GM18526 (cell line): ENCODE results near the gene CACNA1B.

Experiments
- POLR2A ChIP-seq: IDR thresholded peaks from 3 replicates; pipeline ENCODE4 v1.6.1; 2011; ENCODE audit not compliant: insufficient read length; ENCODE audit errors: extremely low read depth

The CACNA1B gene

GRCh38 chr9:138038244-138038671 is 160.7 kb downstream of the CACNA1B start:
- TF ChIP-seq POLR2A: no peak

GRCh38 chr9:138040446-138041430 is 163.2 kb downstream of the CACNA1B start:
- no peak for TF ChIP-seq POLR2A

GRCh38 chr9:138042146-138042545 is 164.6 kb downstream of the CACNA1B start:
- no peak for TF ChIP-seq POLR2A

- TF ChIP-seq POLR2A: no peak
Observed at GRCh38 chr9:138042640-138043039, 165.1 kb downstream of the CACNA1B start.

GRCh38 chr9:138043061-138043410 is 165.5 kb downstream of the CACNA1B start:
- no peak for TF ChIP-seq POLR2A

- no peak for TF ChIP-seq POLR2A
Observed at GRCh38 chr9:138043411-138044345, 166.1 kb downstream of the CACNA1B start.

- TF ChIP-seq POLR2A: no peak
Observed at GRCh38 chr9:138044485-138045383, 167.2 kb downstream of the CACNA1B start.

- no peak for TF ChIP-seq POLR2A
Observed at GRCh38 chr9:138045541-138046490, 168.2 kb downstream of the CACNA1B start.

- TF ChIP-seq POLR2A: no peak
Observed at GRCh38 chr9:138046641-138047301, 169.2 kb downstream of the CACNA1B start.

- TF ChIP-seq POLR2A: no peak
Observed at GRCh38 chr9:138047469-138048040, 170.0 kb downstream of the CACNA1B start.

GRCh38 chr9:138048184-138048583 is 170.6 kb downstream of the CACNA1B start:
- TF ChIP-seq POLR2A: no peak

- TF ChIP-seq POLR2A: no peak
Observed at GRCh38 chr9:138049085-138049778, 171.7 kb downstream of the CACNA1B start.
